Activated CD4-positive, alpha-beta T cell treated with anti-CD3 and anti-CD28 coated beads for 36 hours (primary cell): ENCODE measurements around the gene PTPN12. TPM values are rescaled to one million over a fixed set of nuclear protein-coding genes. Genes with fewer than 3 reads are reported as not detected.
A peak's percentile ranks its signal among the peaks of the same experiment; 100 is the strongest.
"Not testable (repeated sequence)": the region's sequence is repeated elsewhere in the genome, so short reads cannot be mapped to it uniquely, and the experiment has no call there.

Experiments
- ATAC-seq: fragments of 200-7000 bp; cut with Tn5 transposase; one replicate; pipeline ENCODE4 v1.10.0; 2021; ENCODE audit warnings: mild to moderate bottlenecking, moderate library complexity
- CTCF ChIA-PET: fragments of 350-600 bp; sonication (Branson Sonifier 250); formaldehyde crosslinking; loops from one replicate; lab custom pipeline; 2021; ENCODE audit warnings: antibody characterized with exemption; lab: Charles Lee
- POLR2A ChIA-PET: fragments of 350-600 bp; sonication (Branson Sonifier 250); formaldehyde crosslinking; loops from one replicate; lab custom pipeline; 2021; ENCODE audit warnings: antibody characterized with exemption, inconsistent platforms; lab: Charles Lee
- DNase-seq: peaks from one replicate; pipeline ENCODE4 v3.0.0-alpha.2; 2020
- H3K27ac Mint-ChIP-seq: one replicate; pipeline ENCODE4 v1.8.0; 2021; ENCODE audit warnings: mixed read lengths
- H3K27me3 Mint-ChIP-seq: one replicate; pipeline ENCODE4 v1.8.0; 2021; ENCODE audit warnings: mixed read lengths
- H3K36me3 Mint-ChIP-seq: one replicate; pipeline ENCODE4 v1.8.0; 2021; ENCODE audit warnings: low read depth, mixed read lengths
- H3K4me1 Mint-ChIP-seq: one replicate; pipeline ENCODE4 v1.8.0; 2021; ENCODE audit warnings: mixed read lengths
- H3K4me3 Mint-ChIP-seq: one replicate; pipeline ENCODE4 v1.8.0; 2021; ENCODE audit warnings: mild to moderate bottlenecking, moderate library complexity, mixed read lengths
- H3K9me3 Mint-ChIP-seq: one replicate; pipeline ENCODE4 v1.8.0; 2021; ENCODE audit warnings: low read depth, mixed read lengths
- intact Hi-C, 2 experiments: fragments of 100-400 bp; cut with DNase I in 1 of 2; cut with micrococcal nuclease in 1 of 2; formaldehyde crosslinking; loops; one replicate each; pipeline versions ENCODE4 v1.14.2 to v1.15.1; 2022 to 2024; cut with DNase I, micrococcal nuclease
- total RNA-seq, 2 experiments: library from RNA; stranded (reverse); gene quantifications; one replicate each; pipeline ENCODE4 v1.2.3, GENCODE V29; 2021

Gene PTPN12
- total RNA-seq, result 10 to 100 TPM in 1 of 2 experiments, 1 to 10 TPM in 1; 8.5 to 12.0 TPM

DNA sequence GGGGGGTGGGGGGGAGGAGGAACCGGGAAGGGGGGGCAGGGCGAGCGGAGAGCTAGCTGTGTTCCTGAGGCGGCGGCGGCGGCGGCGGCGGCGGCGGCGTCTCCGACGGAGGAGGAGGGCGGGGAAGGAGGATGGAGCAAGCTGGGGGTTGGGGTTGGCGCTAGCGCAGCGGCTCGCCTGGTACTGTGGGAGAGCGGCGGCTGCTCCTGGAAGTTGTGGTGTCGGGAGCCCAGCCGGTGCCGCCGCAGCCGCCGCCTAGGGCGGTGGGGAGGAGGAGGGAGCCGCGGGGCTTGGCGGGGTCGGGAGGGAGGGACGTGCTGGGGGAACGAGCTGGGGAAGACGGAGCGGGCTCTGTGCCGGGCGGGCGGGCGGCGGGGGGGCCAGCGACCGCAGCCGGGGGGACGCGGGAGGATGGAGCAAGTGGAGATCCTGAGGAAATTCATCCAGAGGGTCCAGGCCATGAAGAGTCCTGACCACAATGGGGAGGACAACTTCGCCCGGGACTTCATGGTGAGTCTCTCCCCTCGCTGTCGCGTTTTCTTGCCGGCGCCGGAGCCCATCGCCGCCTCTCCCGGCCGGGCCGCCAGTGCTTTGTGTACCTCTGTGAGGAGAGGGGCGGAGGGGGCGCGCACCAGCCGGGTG, at the start of gene PTPN12:
Gene PTPN12 (plus strand): TSS at position 160 of the 642 bp plus-strand sequence. CDS start 252 bp downstream, at position 412.
- ATAC-seq (peak; percentile 56), DNase-seq (peak; percentile 62)
- intact Hi-C loops, result loop anchor here (1.0 to 5.0 kb wide), 10 partner anchors 120 to 414 kb away; partner anchors contain the start of genes GSAP (in 2 of the 2), CCDC146 (in 1 of the 2), PHTF2 (in 1 of the 2) and RSBN1L (in 1 of the 2)
- H3K36me3 Mint-ChIP-seq, result no peaks in the 10 kb centered on the region
- ChIA-PET POLR2A (interaction anchor here (0.5 kb wide), 2 partner anchors 35 to 65 kb away, joined by 3 to 4 read pairs; no protein-coding TSS in a partner anchor), CTCF (interaction anchor here (1.2 kb wide), 1 partner anchor 9 kb away, joined by 3 read pairs; no protein-coding TSS in a partner anchor)
- peaks cover 14% of the 10 kb centered on the region for H3K4me1 Mint-ChIP-seq
- peak within 1 kb of the TSS; percentile 95 for H3K4me3 Mint-ChIP-seq
- no peaks in the 10 kb centered on the region for H3K27me3 Mint-ChIP-seq
- H3K9me3 Mint-ChIP-seq, result no peaks in the 10 kb centered on the region
- H3K27ac Mint-ChIP-seq, result peak within 1 kb of the TSS; percentile 91

DNA sequence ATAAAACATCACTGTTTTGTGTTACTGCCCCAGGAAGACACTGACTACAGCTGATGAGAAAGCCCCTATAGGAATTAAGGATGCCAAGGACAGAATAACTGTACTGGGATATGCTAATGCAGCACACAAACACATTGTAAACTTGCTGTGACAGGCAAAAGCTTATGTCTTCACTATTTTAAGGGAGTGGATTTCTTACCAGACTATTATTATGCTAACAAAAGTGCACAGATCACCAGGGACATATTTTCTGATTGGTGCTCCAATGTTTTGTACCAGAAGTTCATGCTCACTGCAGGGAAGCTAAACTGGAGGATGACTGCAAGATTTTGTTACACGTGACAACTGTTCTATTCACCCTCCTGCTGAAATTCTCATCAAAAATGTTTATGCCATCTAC, 48.1 kb upstream of the PTPN12 start:
- POLR2A ChIA-PET, result no interaction called here
- intact Hi-C loops, result no loop called here
- ATAC-seq (no peak), DNase-seq (no peak)
- Mint-ChIP-seq H3K27ac (no peak overlapping the region), H3K27me3 (peaks cover 2% of the 10 kb centered on the region), H3K9me3 (peaks cover 10% of the 10 kb centered on the region), H3K36me3 (peaks cover 4% of the 10 kb centered on the region), H3K4me1 (no peaks in the 10 kb centered on the region), H3K4me3 (no peak overlapping the region)
- CTCF ChIA-PET, result no interaction called here

DNA sequence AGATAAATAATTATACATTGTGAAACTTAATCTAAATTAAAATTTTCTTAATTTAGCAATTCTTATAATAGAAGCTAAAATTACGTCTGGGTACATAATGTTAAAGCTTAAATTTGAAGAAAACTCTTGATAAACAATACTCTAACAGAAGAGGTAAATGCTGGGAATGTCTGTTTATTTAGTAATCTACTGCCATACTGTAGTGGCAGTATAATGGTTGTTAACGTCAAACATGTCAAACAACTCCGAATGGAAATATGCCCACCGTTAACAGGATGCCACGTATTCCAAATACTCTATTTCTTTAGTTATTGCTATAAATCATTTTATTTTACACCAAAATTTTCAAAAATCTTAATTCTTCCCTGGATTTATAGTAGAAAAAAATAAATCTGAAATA, 40.0 kb upstream of the PTPN12 start:
- Mint-ChIP-seq H3K27ac (no peak overlapping the region), H3K4me3 (no peak overlapping the region), H3K27me3 (peaks cover 2% of the 10 kb centered on the region), H3K36me3 (peaks cover 6% of the 10 kb centered on the region), H3K4me1 (no peaks in the 10 kb centered on the region), H3K9me3 (peaks cover 17% of the 10 kb centered on the region)
- CTCF ChIA-PET, result interaction anchor here (0.8 kb wide), 1 partner anchor 23 kb away, joined by 3 read pairs; no protein-coding TSS in a partner anchor
- POLR2A ChIA-PET, result no interaction called here
- intact Hi-C loops, result no loop called here
- no peak for ATAC-seq
- DNase-seq, result no peak

DNA sequence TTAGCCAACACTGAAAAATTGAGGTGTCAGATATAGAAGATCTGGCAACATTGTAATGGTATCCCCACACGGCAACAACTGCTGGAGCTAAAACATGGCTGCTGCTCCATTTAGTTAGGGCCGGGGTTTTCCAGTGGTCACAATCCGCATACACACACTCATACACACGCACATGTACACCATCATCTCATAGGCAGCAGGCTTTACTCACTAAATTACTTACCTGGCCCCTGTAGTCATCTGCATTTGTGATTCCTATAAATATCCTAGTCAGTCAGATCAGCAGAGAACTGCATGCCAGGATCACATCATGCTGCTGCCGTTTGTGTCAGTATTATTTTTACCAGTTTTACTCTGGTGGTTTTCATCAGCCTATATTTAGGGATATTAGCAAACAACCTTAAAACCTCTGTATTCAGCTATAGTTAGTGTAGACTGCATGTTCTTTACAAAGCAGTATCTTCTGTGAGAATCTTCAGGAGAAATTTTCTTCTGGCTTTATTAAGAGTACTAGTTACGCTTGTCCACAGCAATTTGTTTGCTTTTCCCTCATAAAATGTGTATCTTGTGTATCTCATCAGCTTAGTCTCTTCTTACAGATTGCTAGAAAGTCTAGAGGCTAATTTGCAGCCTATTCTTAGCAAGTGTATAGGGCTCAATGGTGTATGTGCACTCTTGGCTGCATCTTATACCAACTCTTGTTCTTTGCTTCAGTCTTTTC, 38.3 kb upstream of the PTPN12 start:
- Mint-ChIP-seq H3K27me3 (peaks cover 2% of the 10 kb centered on the region), H3K36me3 (peaks cover 1% of the 10 kb centered on the region), H3K4me1 (no peaks in the 10 kb centered on the region), H3K27ac (no peak overlapping the region), H3K9me3 (peaks cover 9% of the 10 kb centered on the region), H3K4me3 (no peak overlapping the region)
- ATAC-seq (no peak), DNase-seq (no peak)
- intact Hi-C loops, result no loop called here
- ChIA-PET POLR2A (no interaction called here), CTCF (no interaction called here)

DNA sequence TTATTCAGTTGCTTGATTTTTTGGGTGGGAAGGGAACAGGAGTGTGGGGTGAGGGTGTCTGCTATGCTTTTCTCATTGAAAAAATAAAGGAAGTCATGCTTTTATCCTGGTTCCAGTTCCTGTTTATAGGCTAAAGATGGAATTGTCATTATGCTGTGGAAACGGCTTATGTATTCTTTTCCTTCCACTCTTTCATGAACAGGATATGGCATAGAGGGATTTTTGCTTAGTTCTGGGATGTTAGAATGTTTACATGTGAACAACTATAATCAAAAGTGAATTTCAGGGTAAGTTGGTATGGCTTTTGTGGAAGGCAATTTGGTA, 35.9 kb upstream of the PTPN12 start:
- ATAC-seq (no peak), DNase-seq (no peak)
- ChIA-PET CTCF (no interaction called here), POLR2A (no interaction called here)
- Mint-ChIP-seq H3K4me1 (no peaks in the 10 kb centered on the region), H3K36me3 (no peaks in the 10 kb centered on the region), H3K9me3 (no peaks in the 10 kb centered on the region), H3K4me3 (no peak overlapping the region), H3K27me3 (no peaks in the 10 kb centered on the region), H3K27ac (no peak overlapping the region)
- intact Hi-C loops, result no loop called here

DNA sequence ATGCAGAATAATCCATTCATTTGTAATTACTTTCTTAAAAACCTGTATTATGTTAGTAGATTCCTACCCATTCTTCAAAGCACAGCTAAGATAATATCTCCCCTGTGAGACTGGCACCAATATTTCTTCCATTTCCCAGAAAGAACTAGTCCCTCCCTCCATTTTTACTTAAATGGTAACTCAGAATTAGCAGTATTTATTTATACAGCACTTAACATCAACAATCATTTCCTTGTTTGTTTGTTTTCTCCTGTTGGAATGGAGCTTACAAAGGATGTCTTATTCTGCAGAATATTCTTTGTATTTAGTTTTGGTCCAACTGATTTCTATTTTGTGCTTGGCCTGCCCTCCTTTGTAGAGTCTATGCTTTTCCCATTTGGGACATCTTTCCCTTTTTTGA, 32.1 kb upstream of the PTPN12 start:
- ATAC-seq (no peak), DNase-seq (no peak)
- Mint-ChIP-seq H3K9me3 (no peaks in the 10 kb centered on the region), H3K36me3 (no peaks in the 10 kb centered on the region), H3K4me3 (no peak overlapping the region), H3K4me1 (no peaks in the 10 kb centered on the region), H3K27ac (no peak overlapping the region), H3K27me3 (no peaks in the 10 kb centered on the region)
- intact Hi-C loops, result no loop called here
- POLR2A ChIA-PET, result no interaction called here
- CTCF ChIA-PET, result interaction anchor here (1.0 to 1.1 kb wide), 2 partner anchors 9 to 147 kb away, joined by 4 to 5 read pairs; no protein-coding TSS in a partner anchor

DNA sequence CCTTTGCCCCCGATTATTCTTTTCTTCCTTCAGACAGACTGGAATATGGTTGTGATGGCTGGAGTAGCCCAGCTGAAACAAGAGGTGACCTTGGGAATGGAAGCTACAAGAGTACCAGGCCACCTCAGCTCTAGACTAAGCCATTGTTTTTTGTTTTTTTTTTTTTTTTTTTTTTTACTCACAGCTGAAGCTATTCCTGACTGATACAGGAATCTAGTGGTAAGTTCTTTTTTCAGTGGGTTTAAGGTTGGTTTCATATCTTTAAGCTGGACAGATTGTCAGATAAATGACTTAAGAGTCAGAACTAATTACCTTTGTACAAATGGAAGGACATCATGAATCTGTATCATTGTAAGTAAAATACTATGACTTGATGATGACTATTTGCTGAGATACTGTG, 30.2 kb upstream of the PTPN12 start:
- H3K36me3 Mint-ChIP-seq, result no peaks in the 10 kb centered on the region
- ChIA-PET CTCF (interaction anchor here (1.1 kb wide), 1 partner anchor 9 kb away, joined by 3 read pairs; no protein-coding TSS in a partner anchor), POLR2A (interaction anchor here (0.6 kb wide), 1 partner anchor 282 kb away, joined by 3 read pairs; no protein-coding TSS in a partner anchor)
- no peaks in the 10 kb centered on the region for H3K9me3 Mint-ChIP-seq
- no peak overlapping the region for H3K4me3 Mint-ChIP-seq
- DNase-seq, result no peak
- intact Hi-C loops, result no loop called here
- no peaks in the 10 kb centered on the region for H3K27me3 Mint-ChIP-seq
- ATAC-seq, result no peak
- no peaks in the 10 kb centered on the region for H3K4me1 Mint-ChIP-seq
- no peak overlapping the region for H3K27ac Mint-ChIP-seq

DNA sequence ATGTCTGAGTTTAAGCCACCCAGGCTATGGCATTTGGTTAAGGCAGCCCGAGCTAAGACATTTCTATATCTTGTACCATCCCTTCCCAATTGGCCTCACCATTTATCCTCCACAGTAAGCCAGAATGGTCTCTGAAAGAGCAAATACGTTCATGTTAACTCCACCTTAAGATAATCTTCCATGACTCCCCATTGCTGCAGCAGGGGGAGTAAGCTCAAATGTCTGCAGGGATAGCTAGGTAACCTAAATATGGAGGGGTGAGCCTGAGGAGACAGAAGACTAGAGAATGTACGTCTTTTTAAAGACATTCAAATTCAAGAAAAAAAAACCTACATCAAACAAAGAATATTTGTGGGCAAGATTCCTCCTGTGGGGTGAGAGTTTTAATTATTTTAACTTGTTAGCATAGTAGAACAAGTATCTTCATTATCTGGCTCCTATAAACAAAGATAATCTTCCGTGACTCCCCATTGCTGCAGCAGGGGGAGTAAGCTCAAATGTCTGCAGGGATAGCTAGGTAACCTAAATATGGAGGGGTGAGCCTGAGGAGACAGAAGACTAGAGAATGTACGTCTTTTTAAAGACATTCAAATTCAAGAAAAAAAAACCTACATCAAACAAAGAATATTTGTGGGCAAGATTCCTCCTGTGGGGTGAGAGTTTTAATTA, 24.0 kb upstream of the PTPN12 start:
- CTCF ChIA-PET, result interaction anchor here (0.5 to 1.3 kb wide), 2 partner anchors 8 to 146 kb away, joined by 3 to 4 read pairs; no protein-coding TSS in a partner anchor
- intact Hi-C loops, H3K36me3 Mint-ChIP-seq, H3K4me3 Mint-ChIP-seq, H3K27ac Mint-ChIP-seq, DNase-seq, H3K27me3 Mint-ChIP-seq, H3K9me3 Mint-ChIP-seq, ATAC-seq, POLR2A ChIA-PET, H3K4me1 Mint-ChIP-seq: not testable (repeated sequence)

DNA sequence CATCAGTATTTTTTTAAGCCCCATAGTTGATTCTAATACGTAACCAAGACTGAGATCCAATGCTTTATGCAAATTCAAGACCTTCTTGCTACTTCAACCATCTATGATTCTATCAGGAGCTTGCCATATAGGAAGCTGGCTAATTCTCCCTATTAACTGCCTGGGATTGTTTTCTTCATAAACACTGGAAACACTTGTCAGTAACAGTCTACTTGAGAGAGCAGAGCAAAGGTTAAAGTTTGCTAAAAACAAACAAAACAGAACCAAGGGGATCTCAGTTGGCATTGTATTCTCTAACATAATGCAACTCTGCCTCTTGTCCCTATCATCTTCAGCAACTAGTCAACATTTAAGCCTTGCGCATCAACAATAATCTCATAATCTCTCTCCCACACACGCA, 21.0 kb upstream of the PTPN12 start:
- Mint-ChIP-seq H3K36me3 (no peaks in the 10 kb centered on the region), H3K4me1 (no peaks in the 10 kb centered on the region), H3K27me3 (peaks cover 2% of the 10 kb centered on the region), H3K27ac (no peak overlapping the region), H3K4me3 (no peak overlapping the region), H3K9me3 (no peaks in the 10 kb centered on the region)
- intact Hi-C loops, result no loop called here
- ChIA-PET POLR2A (no interaction called here), CTCF (interaction anchor here (1.6 kb wide), 1 partner anchor 10 kb away, joined by 3 read pairs; no protein-coding TSS in a partner anchor)
- ATAC-seq (no peak), DNase-seq (no peak)

DNA sequence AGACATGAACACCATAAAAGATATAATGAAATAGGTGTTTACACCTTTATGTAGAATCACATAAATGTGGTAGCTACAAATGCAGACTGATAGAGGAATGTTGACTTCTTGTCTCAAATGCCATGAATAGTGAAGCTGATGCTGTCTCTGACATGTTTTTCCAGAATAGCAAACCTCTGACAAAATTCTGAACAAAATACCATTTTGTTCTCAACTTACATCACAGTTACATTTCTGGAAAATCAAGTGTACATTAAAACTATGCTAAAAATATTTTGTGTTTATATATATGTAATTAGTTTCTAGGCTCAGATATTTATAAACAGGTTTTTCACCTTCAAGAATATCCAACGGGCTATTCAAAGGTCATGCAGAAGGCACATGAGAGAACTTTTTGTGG, 16.8 kb upstream of the PTPN12 start:
- no peak overlapping the region for H3K4me3 Mint-ChIP-seq
- no peak for ATAC-seq
- H3K27ac Mint-ChIP-seq, result no peak overlapping the region
- CTCF ChIA-PET, result no interaction called here
- POLR2A ChIA-PET, result no interaction called here
- H3K9me3 Mint-ChIP-seq, result no peaks in the 10 kb centered on the region
- no peaks in the 10 kb centered on the region for H3K4me1 Mint-ChIP-seq
- H3K27me3 Mint-ChIP-seq, result peaks cover 2% of the 10 kb centered on the region
- DNase-seq, result no peak
- H3K36me3 Mint-ChIP-seq, result no peaks in the 10 kb centered on the region
- intact Hi-C loops, result no loop called here

DNA sequence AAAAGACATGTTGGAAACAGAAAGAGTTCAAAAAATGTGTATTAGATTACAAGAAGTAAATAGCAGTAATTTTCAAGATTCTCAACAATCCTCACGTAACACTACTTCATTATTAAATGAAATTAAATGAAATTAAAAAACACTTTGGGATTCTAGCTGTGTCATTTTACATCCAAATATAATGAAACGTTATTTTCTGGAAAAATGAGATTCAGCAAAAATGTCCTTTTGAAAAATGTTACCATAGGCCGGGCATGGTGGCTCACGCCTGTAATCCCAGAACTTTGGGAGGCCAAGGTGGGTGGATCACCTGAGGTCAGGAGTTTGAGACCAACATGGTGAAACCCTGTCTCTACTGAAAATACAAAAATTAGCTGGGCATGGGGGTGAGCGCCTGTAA, 15.6 kb upstream of the PTPN12 start:
- H3K27ac Mint-ChIP-seq, H3K4me3 Mint-ChIP-seq, H3K9me3 Mint-ChIP-seq, H3K36me3 Mint-ChIP-seq, ATAC-seq, H3K27me3 Mint-ChIP-seq, POLR2A ChIA-PET, DNase-seq, H3K4me1 Mint-ChIP-seq, intact Hi-C loops: not testable (repeated sequence)
- CTCF ChIA-PET, result interaction anchor here (1.5 kb wide), 1 partner anchor 10 kb away, joined by 3 read pairs; no protein-coding TSS in a partner anchor
